Activated T-helper 1 cell treated with Interleukin-2 at 50 U/mL for 16 hours (primary cell): ENCODE results near the gene RAB35.

Experiments
- DNase-seq: peaks from one replicate; pipeline ENCODE4 v3.0.0-alpha.2; 2020; ENCODE audit warnings: low read depth

The RAB35 gene

DNA sequence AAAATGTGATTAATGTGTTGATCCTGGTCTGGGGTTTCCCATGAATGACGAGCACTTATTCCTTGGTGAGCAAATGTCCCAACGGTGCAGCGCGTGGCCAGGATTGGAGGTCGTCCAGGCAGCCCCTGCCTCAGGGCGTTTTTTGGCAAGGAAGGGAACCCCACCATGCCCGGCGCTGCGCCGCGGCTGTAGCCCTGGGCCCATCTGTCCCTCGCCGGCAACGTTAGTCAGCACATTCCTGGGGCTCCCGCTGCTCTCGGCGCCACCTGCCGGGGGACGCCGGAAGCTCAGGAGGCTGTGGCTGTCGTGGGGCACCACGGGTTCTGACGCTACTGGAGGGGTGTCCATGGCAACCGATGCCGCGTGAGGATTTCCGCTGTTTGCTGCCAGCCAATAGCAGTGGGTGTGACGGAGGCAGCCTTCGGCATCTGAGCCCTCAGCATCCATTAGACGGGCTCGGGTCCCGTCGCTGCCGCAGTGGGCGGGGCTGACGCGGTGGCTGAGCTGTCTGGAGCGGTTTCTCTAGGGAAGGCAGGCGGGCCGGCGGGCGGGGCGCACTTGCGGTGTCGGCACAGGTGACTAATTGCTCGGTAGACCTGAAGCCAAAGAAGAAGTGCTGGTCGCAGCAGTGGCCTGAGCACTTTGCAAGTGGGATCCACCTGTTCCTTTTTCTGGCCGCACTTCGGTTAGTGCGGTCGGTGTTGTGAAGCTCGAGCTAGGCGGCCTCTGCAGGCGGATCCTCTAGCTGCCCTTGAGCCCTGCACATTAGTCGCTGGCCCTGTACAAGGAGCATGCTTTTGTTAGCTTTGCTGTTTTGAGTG lies 29.5 kb downstream of the RAB35 start:
- peak; percentile 99 for DNase-seq

DNA sequence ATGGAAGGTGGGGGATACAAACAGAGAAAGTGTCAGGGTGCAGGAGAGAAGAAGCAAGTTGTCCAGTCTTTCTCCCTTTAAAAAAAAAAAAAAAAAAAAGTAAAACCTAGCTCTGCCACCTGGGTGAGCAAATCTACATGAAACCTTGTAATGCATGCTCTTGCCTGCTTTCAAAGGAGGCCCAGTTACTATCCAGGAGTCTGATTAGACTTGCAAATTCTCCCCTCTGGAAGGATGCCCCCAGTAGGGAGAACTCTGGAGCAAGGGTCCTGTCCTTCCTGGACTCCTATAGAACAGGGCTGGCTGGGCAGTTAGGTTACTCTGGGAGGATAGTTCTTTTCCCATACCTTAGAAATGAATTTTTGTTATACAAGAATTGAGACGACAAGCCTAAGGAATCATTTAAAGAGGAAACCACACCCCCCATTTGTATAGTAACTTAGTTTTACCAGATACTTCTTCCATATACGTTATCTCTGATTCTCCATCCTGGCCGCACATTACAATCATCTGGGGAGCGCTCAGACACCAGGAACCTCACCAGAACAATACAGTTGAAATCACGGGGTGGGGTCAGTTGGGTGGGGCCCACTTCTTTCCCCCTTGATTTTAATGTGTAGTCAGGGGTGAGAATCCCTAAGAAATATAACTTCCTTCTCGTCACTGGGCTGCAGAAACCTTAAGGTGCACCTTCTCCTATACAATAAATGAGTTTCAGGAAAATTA lies 30.5 kb downstream of the RAB35 start:
- DNase-seq, result no peak

DNA sequence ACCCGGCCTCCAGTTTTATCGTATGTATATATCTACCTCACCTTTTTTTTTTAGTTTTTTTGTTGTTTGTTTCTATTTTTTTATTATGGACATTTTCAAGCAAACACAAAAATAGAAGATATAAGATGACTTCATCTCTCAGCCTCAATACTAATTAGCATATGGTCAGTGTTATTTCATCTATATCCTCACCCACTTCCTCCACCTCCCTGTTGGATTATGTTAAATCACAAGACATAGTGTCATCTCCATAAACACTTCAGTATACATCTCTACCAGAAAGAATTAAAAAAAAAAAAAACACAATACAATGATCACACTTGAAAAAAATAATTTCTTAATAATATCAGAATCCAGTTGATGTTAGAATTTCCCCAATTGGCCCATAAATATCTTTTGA lies 34.9 kb downstream of the RAB35 start:
- no peak for DNase-seq

DNA sequence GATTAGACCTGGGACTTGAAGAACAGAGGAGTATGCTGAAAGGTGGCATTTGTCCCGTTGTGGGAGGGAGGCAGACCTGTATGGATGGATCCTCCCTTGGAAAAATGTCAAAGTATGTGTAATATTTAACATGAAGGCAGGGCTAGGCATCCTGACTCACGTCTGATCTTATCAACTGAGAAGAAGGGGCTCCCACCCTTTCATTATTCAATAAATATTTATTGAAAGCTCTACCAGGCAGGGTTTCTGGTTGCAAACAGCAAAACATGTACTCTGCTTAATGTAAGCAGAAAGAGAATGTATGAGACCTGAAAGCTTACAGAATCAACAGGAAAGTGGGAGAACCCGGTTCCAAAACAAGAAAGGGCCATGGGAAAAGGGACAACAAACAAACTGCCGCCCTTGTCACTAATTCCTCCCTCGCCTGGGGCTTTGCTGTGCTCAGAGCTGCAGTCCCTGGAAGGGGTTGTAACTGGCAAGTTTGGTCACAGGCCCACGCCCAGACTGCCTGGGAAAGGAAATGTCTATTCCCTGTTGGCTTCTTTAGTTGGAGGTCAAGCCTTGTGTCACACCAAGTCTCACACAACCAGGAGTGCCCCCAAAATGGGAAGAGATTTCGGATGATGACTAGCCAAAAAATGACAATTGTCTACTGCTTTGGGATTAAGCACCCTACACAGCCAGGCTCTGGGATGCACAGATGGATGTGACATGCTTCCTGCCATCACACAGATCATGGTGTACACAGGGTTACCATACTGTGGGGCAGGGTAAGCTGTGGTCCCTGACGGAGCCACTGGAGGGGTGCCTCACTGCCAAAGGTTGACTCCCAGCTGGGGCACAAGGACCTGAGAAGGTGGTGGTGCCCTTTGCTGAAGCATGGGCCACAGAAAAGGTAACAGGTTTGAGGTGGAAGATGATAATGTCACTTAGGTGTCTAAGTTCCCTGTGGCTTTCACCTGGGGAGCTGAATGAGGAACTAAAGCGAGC lies 36.8 kb downstream of the RAB35 start:
- no peak for DNase-seq

DNA sequence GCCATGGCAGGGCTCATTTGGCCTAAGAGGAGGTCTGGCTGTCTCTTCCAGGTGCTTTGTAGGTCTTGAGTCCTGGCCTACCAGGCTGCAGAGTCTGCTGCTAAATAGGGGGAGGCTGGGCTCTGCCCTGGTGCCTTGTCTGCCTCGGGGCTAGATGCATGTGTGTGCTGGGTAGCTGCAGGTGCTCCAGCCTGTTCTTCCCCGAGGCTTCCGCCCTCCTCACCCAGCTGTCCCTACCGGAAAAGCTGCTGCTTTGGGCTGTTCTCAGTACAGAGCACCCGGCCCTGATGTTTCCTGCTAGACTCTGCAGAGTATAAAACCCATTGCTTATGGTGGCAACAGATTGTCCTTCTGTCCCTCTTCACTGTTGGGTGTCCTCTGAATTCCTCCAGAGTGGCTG lies 37.7 kb downstream of the RAB35 start:
- no peak for DNase-seq

DNA sequence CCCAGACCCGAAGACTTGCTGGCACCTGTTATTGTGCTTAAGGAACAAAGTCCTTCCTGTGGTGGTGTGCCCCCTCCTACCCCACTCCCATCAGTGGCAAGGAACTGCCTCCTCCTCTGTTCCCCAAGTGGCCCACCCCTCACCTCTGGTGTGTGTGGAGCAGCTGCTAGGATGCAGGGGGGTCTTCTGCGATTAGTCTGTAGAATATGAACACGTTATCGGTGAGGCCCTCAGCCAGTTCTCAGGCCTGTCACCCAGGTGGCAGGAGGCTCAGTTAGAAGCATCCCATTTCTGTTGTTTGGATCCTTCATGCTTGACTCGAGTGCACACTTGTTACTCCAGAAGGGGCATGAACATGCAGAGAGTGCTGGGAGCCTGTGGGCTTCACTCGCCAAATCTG lies 39.3 kb downstream of the RAB35 start:
- DNase-seq, result no peak

DNA sequence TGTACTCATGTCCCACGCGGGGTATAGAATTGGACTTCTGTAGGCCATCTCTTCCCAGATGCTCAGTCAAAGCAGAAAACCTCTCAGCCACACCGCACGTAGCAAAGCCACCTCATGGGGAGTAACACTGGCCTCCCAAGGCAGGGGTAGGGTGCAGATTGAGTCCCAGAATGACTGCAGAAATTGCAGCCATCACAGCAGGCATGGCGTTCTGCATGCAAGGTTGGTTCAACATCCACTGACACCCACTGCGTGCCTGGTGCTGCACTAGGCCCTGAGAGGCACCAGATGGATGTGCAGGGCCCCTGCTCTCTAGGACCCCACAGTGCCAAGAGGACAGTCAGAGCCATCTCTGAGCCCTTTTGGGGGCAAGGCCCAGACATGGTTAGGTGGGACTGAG lies 39.9 kb downstream of the RAB35 start:
- no peak for DNase-seq

DNA sequence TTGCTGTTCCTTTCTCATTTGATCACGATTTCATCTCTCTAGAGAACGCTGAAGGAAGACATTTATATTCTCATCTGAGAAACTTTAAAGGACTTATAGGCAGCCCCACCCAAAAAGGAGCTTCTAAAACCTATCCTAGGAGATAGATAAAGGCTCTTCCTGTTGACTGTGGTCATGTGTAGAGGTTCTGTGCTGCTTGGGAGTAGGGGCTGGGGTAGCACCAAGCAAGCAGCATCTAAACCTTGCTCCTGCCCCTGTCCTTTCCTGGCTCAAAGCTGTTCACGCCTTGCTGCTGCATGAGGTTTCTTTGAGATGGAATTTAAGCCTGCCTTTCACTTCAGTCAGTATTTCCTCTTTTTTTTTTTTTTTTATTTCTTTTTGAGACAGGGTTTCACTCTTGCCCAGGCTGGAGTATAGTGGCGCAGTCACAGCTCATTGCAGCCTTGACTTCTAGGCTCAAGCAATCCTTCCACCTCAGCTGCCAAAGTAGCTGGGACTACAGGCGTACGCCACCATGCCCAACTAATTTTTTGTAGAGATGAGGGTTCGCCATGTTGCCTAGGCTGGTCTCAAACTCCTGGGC lies 41.4 kb downstream of the RAB35 start:
- no peak for DNase-seq

DNA sequence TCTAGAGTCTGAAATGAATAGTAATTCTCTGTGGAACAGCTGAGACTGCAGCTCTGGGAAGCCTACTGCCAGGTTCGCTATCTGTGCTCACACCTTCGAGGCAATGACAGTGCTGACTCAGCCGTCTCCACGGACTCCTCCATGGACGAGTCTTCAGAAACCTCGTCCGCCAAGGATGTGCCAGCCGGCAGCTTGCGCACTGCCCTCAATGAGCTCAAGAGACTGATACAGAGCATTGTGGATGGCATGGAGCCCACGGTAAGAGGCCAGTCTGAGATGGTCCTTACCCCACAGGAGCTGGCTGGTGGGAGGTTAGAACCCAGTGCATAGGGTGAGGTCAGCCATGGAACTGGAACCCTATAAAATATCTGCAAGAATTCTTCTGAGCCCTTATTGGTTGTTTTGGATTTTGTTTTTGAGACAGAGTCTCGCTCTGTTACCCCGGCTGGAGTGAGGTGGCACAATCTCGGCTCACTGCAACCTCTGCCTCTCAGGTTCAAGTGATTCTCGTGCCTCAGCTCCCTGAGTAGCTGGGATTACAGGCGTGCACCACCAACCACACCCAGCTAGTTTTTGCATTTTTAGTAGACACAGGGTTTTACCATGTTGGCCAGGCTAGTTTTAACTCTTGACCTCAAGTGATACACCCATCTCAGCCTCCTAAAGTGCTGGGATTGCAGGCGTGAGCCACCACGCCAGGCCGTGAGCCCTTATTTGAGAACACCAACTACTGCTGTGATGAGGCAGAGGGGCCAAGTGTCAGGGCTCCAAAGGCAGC lies 43.9 kb downstream of the RAB35 start:
- DNase-seq, result no peak

DNA sequence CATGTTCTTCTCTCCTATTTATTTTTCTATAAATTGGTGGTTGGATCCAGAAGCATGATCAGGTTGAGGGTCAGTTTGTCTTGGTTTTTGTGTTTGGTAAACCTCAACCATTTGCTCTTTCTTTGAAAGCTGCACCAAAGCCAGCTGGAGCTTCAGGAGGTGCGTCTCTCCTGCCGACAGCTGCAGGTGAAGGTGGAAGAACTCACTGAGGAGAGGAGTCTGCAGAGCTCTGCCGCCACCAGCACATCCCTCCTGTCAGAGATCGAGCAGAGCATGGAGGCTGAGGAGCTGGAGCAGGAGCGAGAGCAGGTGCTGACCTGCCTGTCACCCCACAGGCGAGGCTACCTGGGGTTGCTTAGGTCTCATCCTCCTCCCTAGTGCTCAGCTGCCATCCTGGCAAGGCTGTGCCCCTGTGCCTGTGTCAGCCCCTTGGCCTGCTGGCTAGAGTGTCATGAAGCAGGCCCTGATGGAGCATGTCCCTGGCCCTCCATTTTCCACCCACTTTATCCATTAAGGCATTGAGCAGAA lies 45.0 kb downstream of the RAB35 start:
- no peak for DNase-seq

DNA sequence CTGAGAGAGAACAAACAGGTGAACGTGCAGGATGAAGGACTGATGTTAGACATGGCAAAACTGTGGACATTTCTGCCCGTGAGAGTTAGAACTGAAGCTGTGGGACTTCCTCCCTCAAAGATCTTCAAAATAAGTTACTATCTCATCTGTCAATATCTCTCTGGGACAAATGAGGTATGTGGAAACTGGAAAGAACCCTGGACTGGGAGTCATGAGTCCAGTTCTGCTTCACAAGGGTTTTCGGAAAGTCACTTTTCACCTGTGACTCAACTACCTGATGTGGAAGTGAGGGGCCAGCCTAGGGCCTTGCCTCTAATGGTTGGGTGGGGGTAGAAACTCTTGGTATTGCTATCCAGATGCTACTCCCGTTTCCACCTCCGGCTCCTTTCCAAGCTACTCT lies 47.3 kb downstream of the RAB35 start:
- no peak for DNase-seq

DNA sequence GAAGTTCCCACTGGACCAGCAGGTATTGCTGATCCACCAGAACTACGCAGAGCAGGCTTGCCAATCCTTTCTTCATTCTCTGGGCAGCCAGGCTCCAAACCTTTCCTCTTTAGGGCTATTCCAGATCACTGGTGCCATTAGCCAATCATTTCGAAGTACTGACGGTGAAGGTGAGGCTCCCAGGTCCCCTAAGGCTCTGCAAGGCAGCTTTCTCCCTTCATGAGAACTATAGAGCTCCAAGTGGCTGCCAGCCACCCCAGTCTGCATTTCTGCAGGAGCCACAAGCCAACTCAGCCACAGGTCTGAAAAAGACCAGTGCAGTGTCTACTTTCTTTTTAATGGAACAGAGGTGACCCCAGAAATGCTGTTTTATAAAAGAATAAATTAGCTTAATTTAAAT lies 48.7 kb downstream of the RAB35 start:
- DNase-seq, result no peak

DNA sequence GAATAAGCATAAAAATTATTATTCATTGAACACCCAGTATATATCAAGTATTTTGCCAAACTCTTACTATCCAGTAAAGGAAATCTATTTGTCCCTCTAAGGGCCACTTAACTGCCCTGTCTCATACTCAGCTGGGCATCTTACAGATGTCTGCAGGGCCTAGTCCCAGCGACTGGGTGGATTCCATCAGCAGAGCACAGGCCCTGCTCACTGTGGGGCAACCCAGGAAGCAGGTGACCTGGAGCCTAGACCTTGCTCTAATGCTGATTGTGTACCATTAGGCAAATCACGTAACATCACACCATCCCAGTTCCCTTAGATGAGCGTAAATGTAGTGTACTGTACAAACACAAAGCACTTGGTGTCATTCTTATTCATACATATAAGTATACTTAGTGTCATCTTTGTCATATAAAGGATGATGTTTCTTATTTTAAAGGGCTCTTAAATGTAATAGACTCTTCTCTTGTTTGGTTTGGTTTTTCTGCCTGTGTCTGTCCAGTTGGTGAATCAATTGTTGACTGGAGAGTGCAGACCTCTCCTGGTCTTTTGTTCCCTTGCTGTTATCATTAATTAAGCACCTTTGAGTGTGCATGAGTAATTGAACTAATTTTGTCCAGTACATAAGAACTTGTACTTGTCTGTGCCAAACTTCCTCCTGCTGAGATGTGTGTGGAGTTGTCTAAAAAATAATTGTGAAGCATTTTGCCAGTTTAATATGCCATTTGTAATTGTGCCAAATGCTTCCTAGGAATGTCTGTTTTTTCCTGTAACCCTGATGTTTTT lies 49.3 kb downstream of the RAB35 start:
- no peak for DNase-seq

DNA sequence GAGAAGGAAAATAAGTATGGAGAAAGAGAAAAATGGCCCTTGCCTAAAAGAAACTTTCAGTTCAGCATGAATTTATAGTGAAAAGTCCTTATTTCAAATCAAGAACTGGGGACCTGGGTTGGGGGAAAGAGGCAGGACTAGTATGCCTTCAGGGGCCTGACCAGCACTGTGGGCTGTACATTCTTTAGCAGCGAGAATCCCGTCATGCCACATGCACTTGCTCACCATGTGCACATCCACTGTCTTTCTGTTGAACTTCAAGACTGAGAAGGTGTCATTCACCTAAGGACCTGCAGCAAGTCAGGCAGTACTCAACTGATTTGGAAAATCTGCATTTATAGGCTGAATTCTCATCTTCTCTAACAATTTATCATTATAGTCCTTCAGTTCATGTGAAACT lies 50.2 kb downstream of the RAB35 start:
- no peak for DNase-seq

DNA sequence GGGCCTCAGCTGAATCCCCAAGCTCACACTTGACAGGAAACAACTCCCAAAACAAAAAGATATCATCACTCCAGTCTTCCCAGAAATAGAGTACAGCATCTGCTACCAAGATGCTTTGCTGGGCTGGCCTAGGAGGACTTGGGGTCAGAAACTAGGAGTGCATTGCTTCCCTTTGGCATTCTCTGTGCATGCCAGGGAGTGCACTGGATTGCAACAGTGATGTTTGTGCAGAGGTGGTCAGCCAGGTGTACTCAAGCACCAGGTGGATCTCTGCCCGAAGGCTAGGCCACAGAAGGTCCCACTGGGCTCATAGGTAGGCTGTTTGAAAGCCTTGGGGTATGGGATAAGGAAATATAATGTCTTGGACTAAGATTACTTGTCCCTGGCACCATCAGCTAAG lies 51.1 kb downstream of the RAB35 start:
- DNase-seq, result no peak

DNA sequence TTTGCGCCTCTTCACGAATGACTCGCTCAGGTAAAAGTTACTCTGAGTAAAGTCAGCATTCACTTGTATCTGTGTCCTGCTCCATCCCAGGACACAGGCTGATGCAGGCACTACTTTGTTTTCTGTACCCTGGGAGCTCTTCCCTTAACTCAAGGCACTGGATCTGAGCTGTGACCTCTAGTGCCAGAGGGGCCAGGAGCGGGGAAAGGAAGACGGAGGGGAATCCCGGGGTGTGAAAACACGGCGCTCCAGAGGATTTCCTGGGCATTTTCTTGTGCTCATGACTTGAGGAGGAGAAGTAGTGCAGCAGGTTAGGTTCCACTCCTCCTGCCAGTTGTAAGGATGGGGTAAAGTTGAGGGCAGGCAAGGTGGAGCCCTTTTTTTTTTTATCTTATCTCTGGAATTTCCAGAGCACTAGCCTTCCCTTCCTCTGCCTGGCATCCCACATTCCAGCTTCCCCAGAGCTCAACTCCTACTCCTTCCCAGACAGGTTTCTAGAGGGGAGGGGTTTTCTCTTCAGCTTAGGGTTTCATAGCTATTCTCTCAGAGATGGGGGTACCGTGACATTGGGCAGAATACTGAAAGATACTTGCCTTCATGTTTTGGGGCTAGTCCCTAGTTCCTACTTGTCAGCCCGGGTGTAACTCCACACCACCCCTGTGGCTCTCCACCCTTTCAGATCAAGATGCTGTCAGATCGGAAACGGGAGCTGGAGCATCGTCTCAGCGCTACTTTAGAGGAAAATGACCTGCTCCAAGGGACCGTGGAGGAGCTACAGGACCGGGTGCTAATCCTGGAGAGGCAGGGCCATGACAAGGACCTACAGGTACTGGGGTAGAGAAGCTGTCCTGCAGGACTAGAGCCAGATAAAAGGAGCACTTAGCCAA lies 52.3 kb downstream of the RAB35 start:
- DNase-seq, result no peak

DNA sequence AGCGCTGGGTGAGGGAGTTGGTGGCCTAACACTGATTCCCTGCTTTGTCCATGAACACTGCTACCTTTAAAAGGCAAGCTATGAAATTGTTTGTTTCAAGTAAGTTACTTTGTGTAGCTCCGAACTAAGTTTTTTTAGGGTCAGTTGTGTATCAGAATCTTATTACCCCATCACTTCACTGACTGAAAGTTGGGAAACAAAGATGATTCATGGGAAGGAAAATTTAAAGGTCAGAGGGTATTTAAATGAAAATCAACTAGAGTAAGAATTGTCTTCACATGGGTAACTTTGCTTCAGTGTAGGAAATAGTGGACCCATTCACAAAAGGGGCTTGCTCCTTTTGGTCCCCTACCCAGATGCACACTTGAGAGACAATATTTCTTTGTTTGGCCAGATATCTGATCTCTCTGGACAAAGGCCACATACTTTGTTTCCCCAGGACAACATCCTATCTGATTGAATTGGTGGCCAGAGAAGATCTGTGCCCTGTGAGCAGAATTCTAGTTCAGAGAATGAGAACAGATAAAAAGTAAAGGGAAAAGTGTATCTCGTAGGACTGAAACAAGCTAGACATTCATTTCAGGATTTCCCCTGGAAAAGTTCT lies 53.5 kb downstream of the RAB35 start:
- DNase-seq, result no peak

DNA sequence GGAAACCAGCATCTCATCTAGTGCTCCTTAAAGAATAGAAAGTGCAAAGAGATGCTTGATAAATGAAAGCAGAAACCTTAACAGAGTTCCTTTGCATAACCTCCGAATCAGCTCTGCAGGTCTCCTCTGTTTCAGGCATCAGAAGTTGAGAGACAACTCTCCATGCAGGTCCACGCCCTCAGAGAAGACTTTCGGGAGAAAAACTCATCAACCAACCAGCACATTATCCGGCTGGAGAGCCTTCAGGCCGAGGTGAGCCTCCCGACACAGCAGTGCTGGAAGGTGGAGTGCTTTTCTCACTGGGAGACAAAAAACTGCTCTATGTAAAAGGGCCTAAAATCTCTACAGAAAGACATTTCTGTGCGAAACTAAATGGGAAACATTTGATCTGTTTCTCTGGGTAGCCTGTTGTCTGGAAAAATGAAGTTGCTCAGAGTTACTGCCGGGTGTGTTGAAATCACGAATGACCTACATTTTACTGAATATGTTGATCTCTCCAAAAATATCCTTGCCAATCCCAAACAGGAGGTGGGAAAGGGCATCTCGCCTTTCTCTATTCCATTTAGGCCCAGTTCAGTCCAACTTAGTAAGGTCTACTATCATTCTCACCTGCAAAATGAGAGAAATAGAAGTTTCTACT lies 54.9 kb downstream of the RAB35 start:
- DNase-seq, result no peak
